H9 (cell line): ENCODE measurements around the gene POMT2. TPM values are rescaled to one million over a fixed set of nuclear protein-coding genes. Genes with fewer than 3 reads are reported as not detected.

Source experiments
- DNase-seq: peaks from one replicate; pipeline ENCODE4 v3.0.0-alpha.2; 2017
- H2AFZ ChIP-seq: one replicate; pipeline ENCODE4 v1.6.1; 2013; ENCODE audit warnings: mild to moderate bottlenecking, low read length, control low read depth, moderate library complexity
- H2AK5ac ChIP-seq: 2 replicates; pipeline ENCODE4 v1.6.1; 2013; ENCODE audit warnings: low read length, control low read depth, mixed read lengths; ENCODE audit not compliant: insufficient read length
- H2BK120ac ChIP-seq: one replicate; pipeline ENCODE4 v1.6.1; 2013; ENCODE audit warnings: low read depth, mild to moderate bottlenecking, low read length, control low read depth, inconsistent platforms; ENCODE audit not compliant: poor library complexity, severe bottlenecking
- H2BK12ac ChIP-seq: 2 replicates; pipeline ENCODE4 v1.6.1; 2013; ENCODE audit warnings: low read length, control low read depth, mixed read lengths, low read depth; ENCODE audit not compliant: insufficient read length
- H2BK15ac ChIP-seq: 2 replicates; pipeline ENCODE4 v1.6.1; 2013; ENCODE audit warnings: low read depth, low read length, control low read depth
- H2BK20ac ChIP-seq: one replicate; pipeline ENCODE4 v1.6.1; 2013; ENCODE audit warnings: low read depth, mild to moderate bottlenecking, low read length, control low read depth, inconsistent platforms; ENCODE audit not compliant: poor library complexity, severe bottlenecking
- H2BK5ac ChIP-seq: 2 replicates; pipeline ENCODE4 v1.6.1; 2013; ENCODE audit warnings: low read length, control low read depth, mixed read lengths; ENCODE audit not compliant: insufficient read length
- H3K14ac ChIP-seq: 2 replicates; pipeline ENCODE4 v1.6.1; 2013; ENCODE audit warnings: low read length, control low read depth; ENCODE audit not compliant: insufficient read depth
- H3K18ac ChIP-seq: 2 replicates; pipeline ENCODE4 v1.6.1; 2013; ENCODE audit warnings: low read depth, mild to moderate bottlenecking, mixed read lengths, low read length, control low read depth; ENCODE audit not compliant: insufficient read length
- H3K23ac ChIP-seq: 2 replicates; pipeline ENCODE4 v1.6.1; 2013; ENCODE audit warnings: low read length, control low read depth, mixed read lengths, low read depth; ENCODE audit not compliant: insufficient read length
- H3K23me2 ChIP-seq: 2 replicates; pipeline ENCODE4 v1.6.1; 2013; ENCODE audit warnings: low read depth, mild to moderate bottlenecking, mixed read lengths, low read length, control low read depth; ENCODE audit not compliant: insufficient read length, poor library complexity, severe bottlenecking
- H3K27ac ChIP-seq: 2 replicates; pipeline ENCODE4 v1.5.1; 2013; ENCODE audit warnings: low read length, control low read depth, mixed read lengths, low read depth; ENCODE audit not compliant: insufficient read length
- H3K27me3 ChIP-seq: 2 replicates; pipeline ENCODE4 v1.6.1; 2013; ENCODE audit warnings: low read length, control low read depth, inconsistent platforms; ENCODE audit not compliant: insufficient read depth
- H3K4ac ChIP-seq: 2 replicates; pipeline ENCODE4 v1.6.1; 2013; ENCODE audit warnings: low read depth, mild to moderate bottlenecking, control low read depth, inconsistent platforms, low read length, moderate library complexity
- H3K4me1 ChIP-seq: 2 replicates; pipeline ENCODE4 v1.6.1; 2013; ENCODE audit warnings: low read length, control low read depth, inconsistent platforms; ENCODE audit not compliant: insufficient read depth
- H3K4me2 ChIP-seq: 2 replicates; pipeline ENCODE4 v1.6.1; 2013; ENCODE audit warnings: low read length, control low read depth, mixed read lengths; ENCODE audit not compliant: insufficient read length, insufficient read depth
- H3K56ac ChIP-seq: 2 replicates; pipeline ENCODE4 v1.6.1; 2013; ENCODE audit warnings: low read depth, mild to moderate bottlenecking, mixed read lengths, low read length, control low read depth; ENCODE audit not compliant: insufficient read length
- H3K79me1 ChIP-seq: 2 replicates; pipeline ENCODE4 v1.6.1; 2013; ENCODE audit warnings: low read depth, mild to moderate bottlenecking, moderate library complexity, low read length, control low read depth, inconsistent platforms; ENCODE audit not compliant: insufficient read depth, poor library complexity, severe bottlenecking
- H3K79me2 ChIP-seq: 2 replicates; pipeline ENCODE4 v1.6.1; 2013; ENCODE audit warnings: low read length, control low read depth, inconsistent platforms; ENCODE audit not compliant: insufficient read depth
- H3K9ac ChIP-seq: 2 replicates; pipeline ENCODE4 v1.6.1; 2013; ENCODE audit warnings: low read length, control low read depth, mixed read lengths; ENCODE audit not compliant: insufficient read length; ENCODE audit errors: extremely low read depth
- H3K9me3 ChIP-seq: one replicate; pipeline ENCODE4 v1.6.1; 2013; ENCODE audit warnings: low read depth, low read length, inconsistent platforms; ENCODE audit not compliant: control insufficient read depth
- H3T11ph ChIP-seq: one replicate; pipeline ENCODE4 v1.6.1; 2013; ENCODE audit warnings: mild to moderate bottlenecking, low read length, control low read depth, inconsistent platforms
- H4K20me1 ChIP-seq: one replicate; pipeline ENCODE4 v1.6.1; 2013; ENCODE audit not compliant: control insufficient read depth, insufficient read length, insufficient read depth
- H4K5ac ChIP-seq: 2 replicates; pipeline ENCODE4 v1.6.1; 2013; ENCODE audit warnings: low read depth, mild to moderate bottlenecking, mixed read lengths, low read length, control low read depth; ENCODE audit not compliant: insufficient read length
- H4K8ac ChIP-seq: replicated peaks from 2 replicates; pipeline ENCODE4 v1.6.1; 2013; ENCODE audit warnings: low read length, control low read depth, mixed read lengths, low read depth; ENCODE audit not compliant: insufficient read length
- H4K91ac ChIP-seq: 2 replicates; pipeline ENCODE4 v1.6.1; 2013; ENCODE audit warnings: low read depth, mild to moderate bottlenecking, moderate library complexity, mixed read lengths, low read length, control low read depth; ENCODE audit not compliant: insufficient read length
- H3K27ac Mint-ChIP-seq, 3 experiments: 2 replicates in 2 of 3; 3 replicates in 1 of 3; pipeline ENCODE4 v1.8.0; 2020 to 2021; ENCODE audit warnings: mixed read lengths in 3 of 3, mild to moderate bottlenecking in 1 of 3, moderate library complexity in 1 of 3
- H3K27me3 Mint-ChIP-seq: 2 replicates; pipeline ENCODE4 v1.8.0; 2021; ENCODE audit warnings: low read depth, mild to moderate bottlenecking, moderate library complexity, mixed read lengths
- H3K36me3 Mint-ChIP-seq, 3 experiments: 2 replicates in 2 of 3; 3 replicates in 1 of 3; pipeline ENCODE4 v1.8.0; 2020 to 2021; ENCODE audit warnings: low read depth in 3 of 3, mixed read lengths in 3 of 3; ENCODE audit not compliant: insufficient read depth in 1 of 3
- H3K4me1 Mint-ChIP-seq, 2 experiments: 2 replicates each; pipeline ENCODE4 v1.8.0; 2020; ENCODE audit warnings: mixed read lengths in 2 of 2
- H3K4me3 Mint-ChIP-seq, 2 experiments: 2 replicates in 1 of 2; 3 replicates in 1 of 2; pipeline ENCODE4 v1.8.0; 2020 to 2021; ENCODE audit warnings: mild to moderate bottlenecking in 2 of 2, mixed read lengths in 2 of 2, moderate library complexity in 1 of 2
- H3K9me3 Mint-ChIP-seq, 2 experiments: 2 replicates in 1 of 2; 3 replicates in 1 of 2; pipeline ENCODE4 v1.8.0; 2020; ENCODE audit warnings: mild to moderate bottlenecking in 2 of 2, mixed read lengths in 2 of 2, moderate library complexity in 1 of 2
- CTCF ChIP-seq: fragments of 200-600 bp; sonication (generic); conservative IDR thresholded peaks from 3 replicates; pipeline ENCODE4 v1.8.0; 2021; ENCODE audit warnings: antibody characterized with exemption, mild to moderate bottlenecking
- WGBS: extraction: QIAGEN DNeasy Blood & Tissue Kit; methylation state at CpG from one replicate; pipeline ENCODE4 v1.1.7; 2013; ENCODE audit warnings: missing lambda C conversion rate, low lambda C conversion rate, mixed read lengths; ENCODE audit not compliant: insufficient read length; ENCODE audit errors: extremely low coverage; 5-methylcytosine and 5-hydroxymethylcytosine counted together
- total RNA-seq: library from RNA; stranded (reverse); gene quantifications from 2 replicates; pipeline ENCODE4 v1.2.1, GENCODE V29; 2021

POMT2 gene
- total RNA-seq, 1 experiment from 2014 or later: 25.2 TPM

GRCh38 chr14:77284066-77284465 lies 36.6 kb downstream of the POMT2 start:
- no peaks in the 10 kb centered on the region for H3K79me2 ChIP-seq
- H4K8ac ChIP-seq: no peak overlapping the region
- peaks cover 8 to 43% (median 29%) of the 10 kb centered on the region in 3 experiments; a peak in 6 of 7 replicates for H3K36me3 Mint-ChIP-seq
- no peaks in the 10 kb centered on the region for H3K27me3 Mint-ChIP-seq
- H3K14ac ChIP-seq: no peak overlapping the region
- no peak overlapping the region for H2AFZ ChIP-seq
- H3K4me2 ChIP-seq: no peak overlapping the region
- H2BK15ac ChIP-seq: no peak overlapping the region
- H3K56ac ChIP-seq: no peak overlapping the region
- no peaks in the 10 kb centered on the region; a peak in 1 of 5 replicates for H3K9me3 Mint-ChIP-seq
- H3K27me3 ChIP-seq: no peaks in the 10 kb centered on the region
- no CpG with 5 or more reads among the region's 4 CpGs for WGBS
- no peak overlapping the region for H2BK120ac ChIP-seq
- H3K27ac Mint-ChIP-seq: no peak overlapping the region; a peak in 1 of 7 replicates
- no peak overlapping the region for H3K18ac ChIP-seq
- H4K91ac ChIP-seq: no peak overlapping the region
- no peak overlapping the region for H2BK12ac ChIP-seq
- no peaks in the 10 kb centered on the region for H4K20me1 ChIP-seq
- no peak overlapping the region for H3K4me3 Mint-ChIP-seq
- no peak overlapping the region for H3T11ph ChIP-seq
- no peaks in the 10 kb centered on the region for H3K4me1 ChIP-seq
- H3K4me1 Mint-ChIP-seq: no peaks in the 10 kb centered on the region
- H3K23me2 ChIP-seq: no peaks in the 10 kb centered on the region
- H4K5ac ChIP-seq: no peak overlapping the region
- H2AK5ac ChIP-seq: no peak overlapping the region
- H2BK5ac ChIP-seq: no peak overlapping the region
- no peak overlapping the region for H3K23ac ChIP-seq
- no peak overlapping the region for H3K4ac ChIP-seq
- no peaks in the 10 kb centered on the region for H3K9me3 ChIP-seq
- TF ChIP-seq CTCF: no peak
- H3K79me1 ChIP-seq: no peaks in the 10 kb centered on the region
- no peak for DNase-seq
- no peak overlapping the region for H3K27ac ChIP-seq
- no peak overlapping the region for H2BK20ac ChIP-seq
- H3K9ac ChIP-seq: no peak overlapping the region
